SH-SY5Y (cell line): Measurements from ENCODE around the gene FGF13.

Experiments used
- GATA2 ChIP-seq: IDR thresholded peaks from 2 replicates; pipeline ENCODE4 v1.6.1; 2011; ENCODE audit warnings: mild to moderate bottlenecking, low read depth, low read length
- GATA3 ChIP-seq: IDR thresholded peaks from 2 replicates; pipeline ENCODE4 v1.6.1; 2011; ENCODE audit warnings: low read depth, mild to moderate bottlenecking, low read length, moderate library complexity

- TF ChIP-seq GATA2 (no peak), GATA3 (no peak)
Measured at GRCh38 chrX:138754861-138755260, 43.3 kb upstream of the FGF13 start.
